GM12875 (cell line): ENCODE results near the gene ME3.
"Not testable (repeated sequence)": the region's sequence is repeated elsewhere in the genome, so short reads cannot be mapped to it uniquely, and the experiment has no call there.

Source experiments
- H3K4me3 ChIP-seq: one replicate; pipeline ENCODE4 v1.5.1; 2011; ENCODE audit warnings: low read depth, low read length, control low read depth
- TF ChIP-seq, protein P1 (sequence below): IDR thresholded peaks from 2 replicates; pipeline ENCODE4 v1.5.1; 2011; ENCODE audit warnings: low read depth, mild to moderate bottlenecking, control low read depth, inconsistent platforms, low read length, moderate library complexity, borderline replicate concordance; ENCODE audit not compliant: insufficient read depth

Gene ME3

GRCh38 chr11:86658534-86658933 is 13.9 kb downstream of the ME3 start:
- TF ChIP-seq, protein P1, sequence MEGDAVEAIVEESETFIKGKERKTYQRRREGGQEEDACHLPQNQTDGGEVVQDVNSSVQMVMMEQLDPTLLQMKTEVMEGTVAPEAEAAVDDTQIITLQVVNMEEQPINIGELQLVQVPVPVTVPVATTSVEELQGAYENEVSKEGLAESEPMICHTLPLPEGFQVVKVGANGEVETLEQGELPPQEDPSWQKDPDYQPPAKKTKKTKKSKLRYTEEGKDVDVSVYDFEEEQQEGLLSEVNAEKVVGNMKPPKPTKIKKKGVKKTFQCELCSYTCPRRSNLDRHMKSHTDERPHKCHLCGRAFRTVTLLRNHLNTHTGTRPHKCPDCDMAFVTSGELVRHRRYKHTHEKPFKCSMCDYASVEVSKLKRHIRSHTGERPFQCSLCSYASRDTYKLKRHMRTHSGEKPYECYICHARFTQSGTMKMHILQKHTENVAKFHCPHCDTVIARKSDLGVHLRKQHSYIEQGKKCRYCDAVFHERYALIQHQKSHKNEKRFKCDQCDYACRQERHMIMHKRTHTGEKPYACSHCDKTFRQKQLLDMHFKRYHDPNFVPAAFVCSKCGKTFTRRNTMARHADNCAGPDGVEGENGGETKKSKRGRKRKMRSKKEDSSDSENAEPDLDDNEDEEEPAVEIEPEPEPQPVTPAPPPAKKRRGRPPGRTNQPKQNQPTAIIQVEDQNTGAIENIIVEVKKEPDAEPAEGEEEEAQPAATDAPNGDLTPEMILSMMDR = no peak
- H3K4me3 ChIP-seq = no peak overlapping the region

GRCh38 chr11:86645212-86645611 is 27.2 kb downstream of the ME3 start:
- not testable (repeated sequence) for H3K4me3 ChIP-seq

GRCh38 chr11:86644291-86644690 is 28.1 kb downstream of the ME3 start:
- TF ChIP-seq, protein P1 = no peak
- no peak overlapping the region for H3K4me3 ChIP-seq

- no peak overlapping the region for H3K4me3 ChIP-seq
- TF ChIP-seq, protein P1 = no peak
Measured at GRCh38 chr11:86641537-86642261, 30.7 kb downstream of the ME3 start.

GRCh38 chr11:86639137-86639536 is 33.3 kb downstream of the ME3 start:
- no peak overlapping the region for H3K4me3 ChIP-seq
- TF ChIP-seq, protein P1 = no peak

DNA sequence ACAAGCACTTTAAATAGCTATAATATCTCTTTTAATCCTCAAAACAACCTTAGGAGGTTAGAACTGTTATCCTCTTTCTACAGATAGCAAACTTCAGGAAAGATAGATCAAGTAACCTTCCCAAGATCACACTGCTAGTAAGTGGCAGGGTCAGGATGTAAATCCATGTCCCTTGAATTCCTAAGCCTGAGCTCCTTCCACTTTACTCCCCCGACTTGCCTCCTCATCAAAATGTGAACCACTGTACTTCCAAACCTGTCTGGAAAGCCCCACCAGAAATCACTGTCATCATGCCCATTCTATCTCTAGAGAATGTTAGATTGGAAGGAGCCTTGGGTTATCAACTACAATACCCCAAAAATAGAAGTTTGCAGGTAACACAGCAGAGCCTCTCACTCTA is 33.7 kb downstream of the ME3 start:
- TF ChIP-seq, protein P1 = no peak
- H3K4me3 ChIP-seq = no peak overlapping the region

- H3K4me3 ChIP-seq = no peak overlapping the region
- TF ChIP-seq, protein P1 = no peak
Measured at GRCh38 chr11:86637988-86638387, 34.4 kb downstream of the ME3 start.

- H3K4me3 ChIP-seq = no peak overlapping the region
- TF ChIP-seq, protein P1 = no peak
Measured at GRCh38 chr11:86636275-86636674, 36.1 kb downstream of the ME3 start.
